H9 (cell line): ENCODE data around the gene MRPL36. TPM values are rescaled to one million over a fixed set of nuclear protein-coding genes. Genes with fewer than 3 reads are reported as not detected.

Experiments used
- DNase-seq: peaks from one replicate; pipeline ENCODE4 v3.0.0-alpha.2; 2017
- H2AFZ ChIP-seq: one replicate; pipeline ENCODE4 v1.6.1; 2013; ENCODE audit warnings: mild to moderate bottlenecking, low read length, control low read depth, moderate library complexity
- H2AK5ac ChIP-seq: 2 replicates; pipeline ENCODE4 v1.6.1; 2013; ENCODE audit warnings: low read length, control low read depth, mixed read lengths; ENCODE audit not compliant: insufficient read length
- H2BK120ac ChIP-seq: one replicate; pipeline ENCODE4 v1.6.1; 2013; ENCODE audit warnings: low read depth, mild to moderate bottlenecking, low read length, control low read depth, inconsistent platforms; ENCODE audit not compliant: poor library complexity, severe bottlenecking
- H2BK12ac ChIP-seq: 2 replicates; pipeline ENCODE4 v1.6.1; 2013; ENCODE audit warnings: low read length, control low read depth, mixed read lengths, low read depth; ENCODE audit not compliant: insufficient read length
- H2BK15ac ChIP-seq: 2 replicates; pipeline ENCODE4 v1.6.1; 2013; ENCODE audit warnings: low read depth, low read length, control low read depth
- H2BK20ac ChIP-seq: one replicate; pipeline ENCODE4 v1.6.1; 2013; ENCODE audit warnings: low read depth, mild to moderate bottlenecking, low read length, control low read depth, inconsistent platforms; ENCODE audit not compliant: poor library complexity, severe bottlenecking
- H2BK5ac ChIP-seq: 2 replicates; pipeline ENCODE4 v1.6.1; 2013; ENCODE audit warnings: low read length, control low read depth, mixed read lengths; ENCODE audit not compliant: insufficient read length
- H3K14ac ChIP-seq: 2 replicates; pipeline ENCODE4 v1.6.1; 2013; ENCODE audit warnings: low read length, control low read depth; ENCODE audit not compliant: insufficient read depth
- H3K18ac ChIP-seq: 2 replicates; pipeline ENCODE4 v1.6.1; 2013; ENCODE audit warnings: low read depth, mild to moderate bottlenecking, mixed read lengths, low read length, control low read depth; ENCODE audit not compliant: insufficient read length
- H3K23ac ChIP-seq: 2 replicates; pipeline ENCODE4 v1.6.1; 2013; ENCODE audit warnings: low read length, control low read depth, mixed read lengths, low read depth; ENCODE audit not compliant: insufficient read length
- H3K23me2 ChIP-seq: 2 replicates; pipeline ENCODE4 v1.6.1; 2013; ENCODE audit warnings: low read depth, mild to moderate bottlenecking, mixed read lengths, low read length, control low read depth; ENCODE audit not compliant: insufficient read length, poor library complexity, severe bottlenecking
- H3K27ac ChIP-seq: 2 replicates; pipeline ENCODE4 v1.5.1; 2013; ENCODE audit warnings: low read length, control low read depth, mixed read lengths, low read depth; ENCODE audit not compliant: insufficient read length
- H3K27me3 ChIP-seq: 2 replicates; pipeline ENCODE4 v1.6.1; 2013; ENCODE audit warnings: low read length, control low read depth, inconsistent platforms; ENCODE audit not compliant: insufficient read depth
- H3K4ac ChIP-seq: 2 replicates; pipeline ENCODE4 v1.6.1; 2013; ENCODE audit warnings: low read depth, mild to moderate bottlenecking, control low read depth, inconsistent platforms, low read length, moderate library complexity
- H3K4me1 ChIP-seq: 2 replicates; pipeline ENCODE4 v1.6.1; 2013; ENCODE audit warnings: low read length, control low read depth, inconsistent platforms; ENCODE audit not compliant: insufficient read depth
- H3K4me2 ChIP-seq: 2 replicates; pipeline ENCODE4 v1.6.1; 2013; ENCODE audit warnings: low read length, control low read depth, mixed read lengths; ENCODE audit not compliant: insufficient read length, insufficient read depth
- H3K56ac ChIP-seq: 2 replicates; pipeline ENCODE4 v1.6.1; 2013; ENCODE audit warnings: low read depth, mild to moderate bottlenecking, mixed read lengths, low read length, control low read depth; ENCODE audit not compliant: insufficient read length
- H3K79me1 ChIP-seq: 2 replicates; pipeline ENCODE4 v1.6.1; 2013; ENCODE audit warnings: low read depth, mild to moderate bottlenecking, moderate library complexity, low read length, control low read depth, inconsistent platforms; ENCODE audit not compliant: insufficient read depth, poor library complexity, severe bottlenecking
- H3K79me2 ChIP-seq: 2 replicates; pipeline ENCODE4 v1.6.1; 2013; ENCODE audit warnings: low read length, control low read depth, inconsistent platforms; ENCODE audit not compliant: insufficient read depth
- H3K9ac ChIP-seq: 2 replicates; pipeline ENCODE4 v1.6.1; 2013; ENCODE audit warnings: low read length, control low read depth, mixed read lengths; ENCODE audit not compliant: insufficient read length; ENCODE audit errors: extremely low read depth
- H3K9me3 ChIP-seq: one replicate; pipeline ENCODE4 v1.6.1; 2013; ENCODE audit warnings: low read depth, low read length, inconsistent platforms; ENCODE audit not compliant: control insufficient read depth
- H3T11ph ChIP-seq: one replicate; pipeline ENCODE4 v1.6.1; 2013; ENCODE audit warnings: mild to moderate bottlenecking, low read length, control low read depth, inconsistent platforms
- H4K20me1 ChIP-seq: one replicate; pipeline ENCODE4 v1.6.1; 2013; ENCODE audit not compliant: control insufficient read depth, insufficient read length, insufficient read depth
- H4K5ac ChIP-seq: 2 replicates; pipeline ENCODE4 v1.6.1; 2013; ENCODE audit warnings: low read depth, mild to moderate bottlenecking, mixed read lengths, low read length, control low read depth; ENCODE audit not compliant: insufficient read length
- H4K8ac ChIP-seq: replicated peaks from 2 replicates; pipeline ENCODE4 v1.6.1; 2013; ENCODE audit warnings: low read length, control low read depth, mixed read lengths, low read depth; ENCODE audit not compliant: insufficient read length
- H4K91ac ChIP-seq: 2 replicates; pipeline ENCODE4 v1.6.1; 2013; ENCODE audit warnings: low read depth, mild to moderate bottlenecking, moderate library complexity, mixed read lengths, low read length, control low read depth; ENCODE audit not compliant: insufficient read length
- H3K27ac Mint-ChIP-seq, 3 experiments: 2 replicates in 2 of 3; 3 replicates in 1 of 3; pipeline ENCODE4 v1.8.0; 2020 to 2021; ENCODE audit warnings: mixed read lengths in 3 of 3, mild to moderate bottlenecking in 1 of 3, moderate library complexity in 1 of 3
- H3K27me3 Mint-ChIP-seq: 2 replicates; pipeline ENCODE4 v1.8.0; 2021; ENCODE audit warnings: low read depth, mild to moderate bottlenecking, moderate library complexity, mixed read lengths
- H3K36me3 Mint-ChIP-seq, 3 experiments: 2 replicates in 2 of 3; 3 replicates in 1 of 3; pipeline ENCODE4 v1.8.0; 2020 to 2021; ENCODE audit warnings: low read depth in 3 of 3, mixed read lengths in 3 of 3; ENCODE audit not compliant: insufficient read depth in 1 of 3
- H3K4me1 Mint-ChIP-seq, 2 experiments: 2 replicates each; pipeline ENCODE4 v1.8.0; 2020; ENCODE audit warnings: mixed read lengths in 2 of 2
- H3K4me3 Mint-ChIP-seq, 2 experiments: 2 replicates in 1 of 2; 3 replicates in 1 of 2; pipeline ENCODE4 v1.8.0; 2020 to 2021; ENCODE audit warnings: mild to moderate bottlenecking in 2 of 2, mixed read lengths in 2 of 2, moderate library complexity in 1 of 2
- H3K9me3 Mint-ChIP-seq, 2 experiments: 2 replicates in 1 of 2; 3 replicates in 1 of 2; pipeline ENCODE4 v1.8.0; 2020; ENCODE audit warnings: mild to moderate bottlenecking in 2 of 2, mixed read lengths in 2 of 2, moderate library complexity in 1 of 2
- whole genome bisulfite sequencing: extraction: QIAGEN DNeasy Blood & Tissue Kit; methylation state at CpG from one replicate; pipeline ENCODE4 v1.1.7; 2013; ENCODE audit warnings: missing lambda C conversion rate, low lambda C conversion rate, mixed read lengths; ENCODE audit not compliant: insufficient read length; ENCODE audit errors: extremely low coverage; 5-methylcytosine and 5-hydroxymethylcytosine counted together
- total RNA-seq: library from RNA; stranded (reverse); gene quantifications from 2 replicates; pipeline ENCODE4 v1.2.1, GENCODE V29; 2021
- TF ChIP-seq, protein P1 (sequence below): fragments of 200-600 bp; sonication (generic); conservative IDR thresholded peaks from 3 replicates; pipeline ENCODE4 v1.8.0; 2021; ENCODE audit warnings: antibody characterized with exemption, mild to moderate bottlenecking

MRPL36 gene
- total RNA-seq, 1 experiment from 2014 or later, result 67.3 TPM

DNA sequence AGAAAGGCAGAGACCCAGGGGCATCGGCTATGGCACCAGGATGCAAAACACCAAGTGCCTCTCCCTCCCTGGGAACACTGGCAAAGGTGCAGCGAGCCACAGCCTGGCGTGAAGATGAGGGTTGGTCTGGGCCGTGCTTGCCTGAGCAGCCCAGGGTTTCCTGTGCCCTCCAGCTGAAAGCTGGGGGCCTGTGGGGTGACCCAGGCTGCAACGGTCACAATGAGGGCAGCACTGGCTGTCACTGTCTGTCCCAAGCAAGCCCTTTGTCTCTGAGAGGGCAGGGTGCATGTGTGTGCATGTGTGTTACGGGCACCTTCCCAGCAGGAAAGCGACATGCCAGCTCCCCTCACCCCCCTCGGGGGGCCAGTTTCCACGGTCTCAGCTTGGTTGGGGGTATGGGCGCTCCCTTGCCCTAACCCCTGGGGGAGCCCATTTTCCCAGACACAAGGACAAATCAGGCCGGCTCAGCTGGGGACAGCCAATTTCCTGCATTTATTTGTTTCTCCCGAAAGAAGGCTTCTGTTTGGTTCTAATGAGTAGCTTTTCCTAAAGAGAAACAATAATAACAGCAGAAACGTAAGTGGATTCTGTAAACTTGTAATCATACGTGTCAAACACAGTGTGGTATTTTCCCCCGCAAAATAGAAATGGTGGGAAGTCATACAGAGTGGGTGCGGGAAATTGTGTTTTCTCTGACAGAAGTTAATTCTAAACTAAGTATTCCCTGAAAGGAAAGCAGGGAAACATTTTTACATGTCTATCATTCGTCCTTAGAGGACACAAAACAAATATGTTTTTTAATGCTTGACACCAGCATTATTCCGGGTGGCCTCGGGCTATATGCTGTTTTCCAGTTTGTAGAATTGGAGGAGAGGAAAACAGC is 21.3 kb downstream of the MRPL36 start:
- Histone ChIP-seq H3K79me2 (no peaks in the 10 kb centered on the region), H2BK20ac (no peak overlapping the region), H4K91ac (no peak overlapping the region), H3K9me3 (no peaks in the 10 kb centered on the region), H3T11ph (no peak overlapping the region), H2BK5ac (no peak overlapping the region), H3K4ac (no peak overlapping the region), H3K27ac (no peak overlapping the region), H3K27me3 (no peaks in the 10 kb centered on the region), H3K4me2 (no peak overlapping the region), H3K14ac (no peak overlapping the region), H2BK120ac (no peak overlapping the region), H3K23ac (no peak overlapping the region), H4K5ac (no peak overlapping the region), H2AFZ (no peak overlapping the region), H3K4me1 (no peaks in the 10 kb centered on the region), H2AK5ac (no peak overlapping the region), H2BK12ac (no peak overlapping the region), H3K56ac (no peak overlapping the region), H3K9ac (no peak overlapping the region), H3K79me1 (no peaks in the 10 kb centered on the region), H4K20me1 (no peaks in the 10 kb centered on the region), H2BK15ac (no peak overlapping the region), H4K8ac (no peak overlapping the region), H3K18ac (no peak overlapping the region), H3K23me2 (no peaks in the 10 kb centered on the region)
- H3K36me3 Mint-ChIP-seq, result no peaks in the 10 kb centered on the region; a peak in 1 of 7 replicates
- peaks cover 2% of the 10 kb centered on the region; the same call in 1 of the 2 replicates for H3K27me3 Mint-ChIP-seq
- H3K4me1 Mint-ChIP-seq, result no peaks in the 10 kb centered on the region
- WGBS, result no CpG with 5 or more reads among the region's 19 CpGs
- TF ChIP-seq, protein P1, sequence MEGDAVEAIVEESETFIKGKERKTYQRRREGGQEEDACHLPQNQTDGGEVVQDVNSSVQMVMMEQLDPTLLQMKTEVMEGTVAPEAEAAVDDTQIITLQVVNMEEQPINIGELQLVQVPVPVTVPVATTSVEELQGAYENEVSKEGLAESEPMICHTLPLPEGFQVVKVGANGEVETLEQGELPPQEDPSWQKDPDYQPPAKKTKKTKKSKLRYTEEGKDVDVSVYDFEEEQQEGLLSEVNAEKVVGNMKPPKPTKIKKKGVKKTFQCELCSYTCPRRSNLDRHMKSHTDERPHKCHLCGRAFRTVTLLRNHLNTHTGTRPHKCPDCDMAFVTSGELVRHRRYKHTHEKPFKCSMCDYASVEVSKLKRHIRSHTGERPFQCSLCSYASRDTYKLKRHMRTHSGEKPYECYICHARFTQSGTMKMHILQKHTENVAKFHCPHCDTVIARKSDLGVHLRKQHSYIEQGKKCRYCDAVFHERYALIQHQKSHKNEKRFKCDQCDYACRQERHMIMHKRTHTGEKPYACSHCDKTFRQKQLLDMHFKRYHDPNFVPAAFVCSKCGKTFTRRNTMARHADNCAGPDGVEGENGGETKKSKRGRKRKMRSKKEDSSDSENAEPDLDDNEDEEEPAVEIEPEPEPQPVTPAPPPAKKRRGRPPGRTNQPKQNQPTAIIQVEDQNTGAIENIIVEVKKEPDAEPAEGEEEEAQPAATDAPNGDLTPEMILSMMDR, result no peak
- H3K4me3 Mint-ChIP-seq, result no peak overlapping the region
- H3K9me3 Mint-ChIP-seq, result peaks cover 9 to 11% of the 10 kb centered on the region in 2 experiments; a peak in 4 of 5 replicates
- peak overlapping the region in 1 of 3 experiments; percentile 20; a peak in 1 of 7 replicates for H3K27ac Mint-ChIP-seq
- DNase-seq, result no peak
